Thoracic aorta (tissue), 2 donors: Measurements from ENCODE around the gene TNNI3K. TPM values are rescaled to one million over a fixed set of nuclear protein-coding genes. Genes with fewer than 3 reads are reported as not detected.
A peak's percentile ranks its signal among the peaks of the same experiment; 100 is the strongest.

ENCODE experiments used
- ATAC-seq: fragments of 150-250 bp; one replicate; pipeline ENCODE4 v1.8.0; 2017; ENCODE audit warnings: low read depth; ENCODE audit not compliant: insufficient number of reproducible peaks, low FRiP score
- DNase-seq: peaks from one replicate; pipeline ENCODE4 v3.0.0-alpha.2; 2020; ENCODE audit warnings: low spot score
- H3K27ac ChIP-seq, 2 donors: fragments of 200-600 bp; sonication (generic); 1 replicate in 1 of 2; 2 replicates in 1 of 2; pipeline ENCODE4 v1.5.1; 2016; ENCODE audit warnings: mild to moderate bottlenecking in 2 of 2, moderate library complexity in 2 of 2
- H3K27me3 ChIP-seq: fragments of 200-600 bp; sonication (generic); replicated peaks from 2 replicates; pipeline ENCODE4 v1.6.0; 2016; ENCODE audit warnings: mild to moderate bottlenecking; ENCODE audit not compliant: insufficient read depth
- H3K36me3 ChIP-seq: fragments of 200-600 bp; sonication (generic); one replicate; pipeline ENCODE4 v1.5.1; 2016
- H3K4me1 ChIP-seq, 2 donors: fragments of 200-600 bp; sonication (generic); 1 replicate in 1 of 2; 2 replicates in 1 of 2; pipeline versions ENCODE4 v1.5.1 to v1.6.0; 2016; ENCODE audit warnings: low read depth in 2 of 2, mild to moderate bottlenecking in 1 of 2; ENCODE audit not compliant: control insufficient read depth in 1 of 2
- H3K4me3 ChIP-seq: fragments of 200-600 bp; sonication (generic); 2 replicates; pipeline ENCODE4 v1.5.1; 2016; ENCODE audit warnings: mild to moderate bottlenecking
- H3K9me3 ChIP-seq: fragments of 200-600 bp; sonication (generic); 2 replicates; pipeline ENCODE4 v1.5.1; 2016
- total RNA-seq, 2 donors: library from RNA; depleted of rRNA; stranded (reverse); fragments of >200 nt; gene quantifications; one replicate each; pipeline versions ENCODE4 v1.1.0 to v1.2.3, GENCODE V29; 2016
- TF ChIP-seq, protein P1 (sequence below): fragments of 200-600 bp; sonication (generic); IDR thresholded peaks from one replicate; pipeline ENCODE4 v1.5.1; 2019; ENCODE audit warnings: antibody characterized with exemption

Gene TNNI3K, protein sequence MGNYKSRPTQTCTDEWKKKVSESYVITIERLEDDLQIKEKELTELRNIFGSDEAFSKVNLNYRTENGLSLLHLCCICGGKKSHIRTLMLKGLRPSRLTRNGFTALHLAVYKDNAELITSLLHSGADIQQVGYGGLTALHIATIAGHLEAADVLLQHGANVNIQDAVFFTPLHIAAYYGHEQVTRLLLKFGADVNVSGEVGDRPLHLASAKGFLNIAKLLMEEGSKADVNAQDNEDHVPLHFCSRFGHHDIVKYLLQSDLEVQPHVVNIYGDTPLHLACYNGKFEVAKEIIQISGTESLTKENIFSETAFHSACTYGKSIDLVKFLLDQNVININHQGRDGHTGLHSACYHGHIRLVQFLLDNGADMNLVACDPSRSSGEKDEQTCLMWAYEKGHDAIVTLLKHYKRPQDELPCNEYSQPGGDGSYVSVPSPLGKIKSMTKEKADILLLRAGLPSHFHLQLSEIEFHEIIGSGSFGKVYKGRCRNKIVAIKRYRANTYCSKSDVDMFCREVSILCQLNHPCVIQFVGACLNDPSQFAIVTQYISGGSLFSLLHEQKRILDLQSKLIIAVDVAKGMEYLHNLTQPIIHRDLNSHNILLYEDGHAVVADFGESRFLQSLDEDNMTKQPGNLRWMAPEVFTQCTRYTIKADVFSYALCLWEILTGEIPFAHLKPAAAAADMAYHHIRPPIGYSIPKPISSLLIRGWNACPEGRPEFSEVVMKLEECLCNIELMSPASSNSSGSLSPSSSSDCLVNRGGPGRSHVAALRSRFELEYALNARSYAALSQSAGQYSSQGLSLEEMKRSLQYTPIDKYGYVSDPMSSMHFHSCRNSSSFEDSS
- 1 to 10 TPM; 6.6 to 9.7 TPM for total RNA-seq

DNA sequence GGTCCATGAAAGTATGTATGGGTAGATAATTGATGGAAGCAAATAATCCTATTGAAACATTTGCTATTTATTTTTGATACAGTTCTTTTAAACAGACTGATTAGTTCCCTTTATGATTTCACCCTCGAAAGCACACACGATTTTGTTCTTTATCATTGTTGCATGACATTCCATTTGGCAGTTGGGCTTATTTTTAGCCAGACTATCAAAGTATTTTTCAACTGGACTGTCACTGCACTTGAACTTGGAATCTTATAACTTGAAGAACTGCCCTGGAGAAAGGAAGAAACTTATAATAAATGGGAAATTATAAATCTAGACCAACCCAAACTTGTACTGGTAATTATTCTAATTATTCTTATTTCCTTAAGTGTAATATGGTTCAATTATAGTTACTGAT lies at the start of gene TNNI3K:
TSS of gene TNNI3K (plus strand) at position 235 of the 400 bp plus-strand sequence. CDS start at position 300, 65 bp downstream.
- Histone ChIP-seq H3K27ac (no peak within 1 kb of the TSS), H3K9me3 (no peaks in the 10 kb centered on the region), H3K36me3 (no peaks in the 10 kb centered on the region), H3K27me3 (no peaks in the 10 kb centered on the region), H3K4me1 (no peaks in the 10 kb centered on the region), H3K4me3 (no peak within 1 kb of the TSS)
- TF ChIP-seq, protein P1, sequence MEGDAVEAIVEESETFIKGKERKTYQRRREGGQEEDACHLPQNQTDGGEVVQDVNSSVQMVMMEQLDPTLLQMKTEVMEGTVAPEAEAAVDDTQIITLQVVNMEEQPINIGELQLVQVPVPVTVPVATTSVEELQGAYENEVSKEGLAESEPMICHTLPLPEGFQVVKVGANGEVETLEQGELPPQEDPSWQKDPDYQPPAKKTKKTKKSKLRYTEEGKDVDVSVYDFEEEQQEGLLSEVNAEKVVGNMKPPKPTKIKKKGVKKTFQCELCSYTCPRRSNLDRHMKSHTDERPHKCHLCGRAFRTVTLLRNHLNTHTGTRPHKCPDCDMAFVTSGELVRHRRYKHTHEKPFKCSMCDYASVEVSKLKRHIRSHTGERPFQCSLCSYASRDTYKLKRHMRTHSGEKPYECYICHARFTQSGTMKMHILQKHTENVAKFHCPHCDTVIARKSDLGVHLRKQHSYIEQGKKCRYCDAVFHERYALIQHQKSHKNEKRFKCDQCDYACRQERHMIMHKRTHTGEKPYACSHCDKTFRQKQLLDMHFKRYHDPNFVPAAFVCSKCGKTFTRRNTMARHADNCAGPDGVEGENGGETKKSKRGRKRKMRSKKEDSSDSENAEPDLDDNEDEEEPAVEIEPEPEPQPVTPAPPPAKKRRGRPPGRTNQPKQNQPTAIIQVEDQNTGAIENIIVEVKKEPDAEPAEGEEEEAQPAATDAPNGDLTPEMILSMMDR: no peak
- DNase-seq: no peak
- no peak for ATAC-seq

DNA sequence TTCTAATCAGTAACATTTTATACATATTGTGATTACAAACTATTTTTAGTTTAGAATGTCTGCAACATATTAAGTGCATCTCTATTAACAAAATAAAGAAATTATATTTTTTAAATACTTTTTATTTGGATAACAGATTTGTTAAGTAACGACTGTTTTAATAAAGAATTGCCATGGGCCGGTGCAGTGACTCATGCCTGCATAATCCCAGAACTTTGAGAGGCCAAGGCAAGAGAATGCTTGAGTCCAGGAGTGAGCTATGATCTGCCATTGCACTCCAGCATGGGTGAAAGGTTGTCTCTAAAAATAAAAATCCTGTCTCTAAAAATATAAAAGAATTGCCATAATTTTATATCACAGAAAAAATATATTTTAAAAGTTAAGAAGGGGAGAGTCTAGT lies 41.3 kb upstream of the TNNI3K start:
- no peak for ATAC-seq
- no peak for DNase-seq
- TF ChIP-seq, protein P1: no peak
- Histone ChIP-seq H3K27me3 (no peaks in the 10 kb centered on the region), H3K36me3 (no peaks in the 10 kb centered on the region), H3K4me3 (no peak overlapping the region), H3K4me1 (peaks cover 2 to 3% of the 10 kb centered on the region in 2 donors), H3K27ac (no peak overlapping the region), H3K9me3 (no peaks in the 10 kb centered on the region)

DNA sequence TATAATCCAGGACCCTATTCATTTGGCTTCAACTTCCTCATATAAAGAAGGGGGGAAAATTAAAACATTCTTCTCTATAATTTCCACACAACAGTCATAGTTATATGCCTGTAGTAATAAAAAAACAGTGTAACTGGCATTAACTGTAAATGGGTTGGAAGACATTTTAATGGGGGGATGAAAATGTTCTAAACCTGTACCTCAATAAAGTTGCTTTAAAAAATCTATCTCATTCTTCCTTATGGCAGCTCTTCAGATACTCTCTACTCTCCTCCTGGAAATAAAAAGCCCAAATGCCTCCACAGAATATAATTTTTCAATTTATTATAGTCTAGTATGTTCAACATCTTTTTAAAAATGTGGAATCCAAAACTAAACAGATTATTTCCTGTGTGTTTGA lies 39.8 kb upstream of the TNNI3K start:
- TF ChIP-seq, protein P1: no peak
- no peaks in the 10 kb centered on the region for H3K36me3 ChIP-seq
- peak overlapping the region in 1 of 2 donors; percentile 2 for H3K27ac ChIP-seq
- ATAC-seq: no peak
- no peak for DNase-seq
- H3K9me3 ChIP-seq: no peaks in the 10 kb centered on the region
- H3K4me3 ChIP-seq: no peak overlapping the region
- peaks cover 12 to 14% of the 10 kb centered on the region in 2 donors for H3K4me1 ChIP-seq
- H3K27me3 ChIP-seq: no peaks in the 10 kb centered on the region

DNA sequence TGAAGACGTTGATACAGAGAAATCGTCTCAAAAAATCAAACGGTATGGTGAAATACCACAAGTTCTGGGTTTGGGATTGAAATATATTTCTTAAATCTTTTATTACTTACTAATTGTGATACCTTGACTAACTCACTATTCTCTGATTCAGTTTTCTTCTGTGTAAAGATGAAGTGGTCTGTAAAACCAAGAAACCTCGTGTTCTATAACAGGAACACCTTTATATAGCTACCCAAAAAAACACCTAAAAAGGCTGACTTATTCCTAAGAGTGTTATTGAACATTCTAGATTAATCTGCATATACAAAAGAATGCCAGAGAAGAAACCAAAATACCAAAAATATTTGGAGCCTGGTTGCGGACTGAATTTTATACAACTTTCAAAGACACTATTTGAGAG lies 37.9 kb upstream of the TNNI3K start:
- TF ChIP-seq, protein P1: no peak
- Histone ChIP-seq H3K36me3 (no peaks in the 10 kb centered on the region), H3K9me3 (no peaks in the 10 kb centered on the region), H3K4me1 (peaks cover 12 to 14% of the 10 kb centered on the region in 2 donors), H3K4me3 (peak overlapping the region; percentile 83), H3K27ac (peak overlapping the region; percentile 48 to 76), H3K27me3 (no peaks in the 10 kb centered on the region)
- no peak for DNase-seq
- no peak for ATAC-seq
